Measurements from ENCODE around the gene OGFOD3.

- TF ChIP-seq, protein P1, sequence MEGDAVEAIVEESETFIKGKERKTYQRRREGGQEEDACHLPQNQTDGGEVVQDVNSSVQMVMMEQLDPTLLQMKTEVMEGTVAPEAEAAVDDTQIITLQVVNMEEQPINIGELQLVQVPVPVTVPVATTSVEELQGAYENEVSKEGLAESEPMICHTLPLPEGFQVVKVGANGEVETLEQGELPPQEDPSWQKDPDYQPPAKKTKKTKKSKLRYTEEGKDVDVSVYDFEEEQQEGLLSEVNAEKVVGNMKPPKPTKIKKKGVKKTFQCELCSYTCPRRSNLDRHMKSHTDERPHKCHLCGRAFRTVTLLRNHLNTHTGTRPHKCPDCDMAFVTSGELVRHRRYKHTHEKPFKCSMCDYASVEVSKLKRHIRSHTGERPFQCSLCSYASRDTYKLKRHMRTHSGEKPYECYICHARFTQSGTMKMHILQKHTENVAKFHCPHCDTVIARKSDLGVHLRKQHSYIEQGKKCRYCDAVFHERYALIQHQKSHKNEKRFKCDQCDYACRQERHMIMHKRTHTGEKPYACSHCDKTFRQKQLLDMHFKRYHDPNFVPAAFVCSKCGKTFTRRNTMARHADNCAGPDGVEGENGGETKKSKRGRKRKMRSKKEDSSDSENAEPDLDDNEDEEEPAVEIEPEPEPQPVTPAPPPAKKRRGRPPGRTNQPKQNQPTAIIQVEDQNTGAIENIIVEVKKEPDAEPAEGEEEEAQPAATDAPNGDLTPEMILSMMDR (IDR thresholded peaks at IDR 0.05 in 2 of 3, conservative IDR thresholded peaks at IDR 0.05 in 1 of 3; ENCODE audit: borderline replicate concordance in 1 of 3, insufficient read depth in 1 of 3, low read depth in 2 of 3, low read length in 2 of 3) = no peak
- TF ChIP-seq SP1 (IDR thresholded peaks at IDR 0.05; ENCODE audit: low read depth) (no peak), POLR2A (IDR thresholded peaks at IDR 0.05; ENCODE audit: borderline replicate concordance, extremely low read depth, insufficient read depth, insufficient read length) (no peak), EZH2phosphoT487 (IDR thresholded peaks at IDR 0.05; ENCODE audit: borderline replicate concordance) (no peak)
- TF ChIP-seq, protein P2, sequence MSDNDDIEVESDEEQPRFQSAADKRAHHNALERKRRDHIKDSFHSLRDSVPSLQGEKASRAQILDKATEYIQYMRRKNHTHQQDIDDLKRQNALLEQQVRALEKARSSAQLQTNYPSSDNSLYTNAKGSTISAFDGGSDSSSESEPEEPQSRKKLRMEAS (IDR thresholded peaks at IDR 0.05) = no peak
Measured at GRCh38 chr17:82349287-82349701, 69.1 kb downstream of the OGFOD3 start.

All from HCT116 (cell line).